Uterus (tissue), 4 donors: Measurements from ENCODE around the gene OR2K2. TPM values are rescaled to one million over a fixed set of nuclear protein-coding genes. Genes with fewer than 3 reads are reported as not detected.

Experiments
- DNase-seq, 2 donors: peaks; one replicate each; pipeline ENCODE4 v3.0.0-alpha.2; 2019 to 2020
- H3K27ac ChIP-seq, 2 donors: fragments of 200-600 bp; sonication (generic); 1 replicate in 1 of 2; 2 replicates in 1 of 2; pipeline ENCODE4 v1.5.1; 2016 to 2018
- H3K27me3 ChIP-seq, 2 donors: fragments of 200-600 bp; sonication (generic); one replicate each; pipeline ENCODE4 v1.5.1; 2018 to 2019; ENCODE audit warnings: control low read depth in 1 of 2
- H3K36me3 ChIP-seq, 2 donors: fragments of 200-600 bp; sonication (generic); one replicate each; pipeline ENCODE4 v1.5.1; 2019; ENCODE audit warnings: control low read depth in 1 of 2
- H3K4me1 ChIP-seq, 2 donors: fragments of 200-600 bp; sonication (generic); one replicate each; pipeline ENCODE4 v1.5.1; 2018 to 2019; ENCODE audit warnings: control low read depth in 1 of 2
- H3K4me3 ChIP-seq, 2 donors: fragments of 200-600 bp; sonication (generic); 1 replicate in 1 of 2; 2 replicates in 1 of 2; pipeline ENCODE4 v1.5.1; 2018 to 2019; ENCODE audit warnings: mild to moderate bottlenecking in 1 of 2
- H3K9me3 ChIP-seq, 2 donors: fragments of 200-600 bp; sonication (generic); one replicate each; pipeline ENCODE4 v1.5.1; 2019; ENCODE audit warnings: control low read depth in 1 of 2
- CTCF ChIP-seq, 4 experiments: fragments of 200-600 bp in 2 of 4; fragments of 450-650 bp in 2 of 4; sonication (generic) in 2 of 4; IDR thresholded peaks; one replicate each; pipeline ENCODE4 v1.5.1; 2016 to 2019; ENCODE audit warnings: antibody characterized with exemption in 4 of 4, mild to moderate bottlenecking in 2 of 4, moderate library complexity in 1 of 4
- POLR2A ChIP-seq, 2 donors: fragments of 450-650 bp; IDR thresholded peaks; one replicate each; pipeline ENCODE4 v1.6.1; 2016; ENCODE audit warnings: antibody characterized with exemption in 2 of 2, mild to moderate bottlenecking in 1 of 2, moderate library complexity in 1 of 2
- intact Hi-C: fragments of 100-400 bp; cut with DNase I; formaldehyde crosslinking; loops from one replicate; pipeline ENCODE4 v1.15.1; 2023; ENCODE audit warnings: low total_unique reads
- total RNA-seq, 4 donors: library from RNA; depleted of rRNA in 3 of 4; stranded (reverse); fragments of >200 nt in 3 of 4; gene quantifications; one replicate each; pipeline versions ENCODE4 v1.1.0 to v1.2.4, GENCODE V29; 2014 to 2023
- donor health status: DM: yes; HTN: yes; CAD: no.

Gene OR2K2
- not detected for total RNA-seq

- intact Hi-C loops = no loop called here
- no peak for TF ChIP-seq CTCF (IDR thresholded peaks at IDR 0.05)
- no peak for TF ChIP-seq POLR2A (IDR thresholded peaks at IDR 0.05)
- no peak for DNase-seq
- no peaks in the 10 kb centered on the region for H3K27me3 ChIP-seq
- H3K4me3 ChIP-seq = no peak within 1 kb of the TSS
- H3K9me3 ChIP-seq = no peaks in the 10 kb centered on the region
- no peaks in the 10 kb centered on the region for H3K4me1 ChIP-seq
- no peak within 1 kb of the TSS for H3K27ac ChIP-seq
- no peaks in the 10 kb centered on the region for H3K36me3 ChIP-seq
Observed at GRCh38 chr9:111330124-111330523, at the start of gene OR2K2. OR2K2 (minus strand) TSS chr9:111330224; CDS start chr9:111328433, 1,791 bp downstream.

- intact Hi-C loops = no loop called here
- DNase-seq = no peak
- no peaks in the 10 kb centered on the region for H3K27me3 ChIP-seq
- H3K4me3 ChIP-seq = no peak overlapping the region
- H3K4me1 ChIP-seq = no peaks in the 10 kb centered on the region
- TF ChIP-seq CTCF (IDR thresholded peaks at IDR 0.05) = no peak
- no peak for TF ChIP-seq POLR2A (IDR thresholded peaks at IDR 0.05)
- H3K9me3 ChIP-seq = no peaks in the 10 kb centered on the region
- no peaks in the 10 kb centered on the region for H3K36me3 ChIP-seq
- H3K27ac ChIP-seq = no peak overlapping the region
Observed at GRCh38 chr9:111375817-111376564, 46.0 kb upstream of the OR2K2 start.

GRCh38 chr9:111375062-111375461, 45.0 kb upstream of the OR2K2 start:
- Histone ChIP-seq H3K27ac (no peak overlapping the region), H3K9me3 (no peaks in the 10 kb centered on the region), H3K4me3 (no peak overlapping the region), H3K36me3 (no peaks in the 10 kb centered on the region), H3K4me1 (no peaks in the 10 kb centered on the region), H3K27me3 (no peaks in the 10 kb centered on the region)
- TF ChIP-seq POLR2A (IDR thresholded peaks at IDR 0.05) = no peak
- TF ChIP-seq CTCF (IDR thresholded peaks at IDR 0.05) = no peak
- intact Hi-C loops = no loop called here
- no peak for DNase-seq

- TF ChIP-seq POLR2A (IDR thresholded peaks at IDR 0.05) = no peak
- no peaks in the 10 kb centered on the region for H3K36me3 ChIP-seq
Observed at GRCh38 chr9:111372297-111372696, 42.3 kb upstream of the OR2K2 start.

GRCh38 chr9:111366978-111367377, 37.0 kb upstream of the OR2K2 start:
- intact Hi-C loops = no loop called here
- H3K4me1 ChIP-seq = no peaks in the 10 kb centered on the region
- H3K27me3 ChIP-seq = no peaks in the 10 kb centered on the region
- no peaks in the 10 kb centered on the region for H3K9me3 ChIP-seq
- H3K4me3 ChIP-seq = no peak overlapping the region
- H3K27ac ChIP-seq = no peak overlapping the region
- TF ChIP-seq CTCF (IDR thresholded peaks at IDR 0.05) (no peak), POLR2A (IDR thresholded peaks at IDR 0.05) (no peak)
- H3K36me3 ChIP-seq = no peaks in the 10 kb centered on the region
- DNase-seq = no peak

More at GRCh38 chr9:111372297-111372696, 42.3 kb upstream of the OR2K2 start:
- Histone ChIP-seq H3K4me3 (no peak overlapping the region), H3K27me3 (no peaks in the 10 kb centered on the region), H3K4me1 (no peaks in the 10 kb centered on the region), H3K27ac (no peak overlapping the region), H3K9me3 (no peaks in the 10 kb centered on the region)
- intact Hi-C loops = no loop called here
- no peak for DNase-seq
